HepG2 (cell line): ENCODE data around the gene DNAAF8. TPM values are rescaled to one million over a fixed set of nuclear protein-coding genes. Genes with fewer than 3 reads are reported as not detected.

Experiments used
- AKAP8 ChIP-seq: sonication (generic); formaldehyde crosslinking; IDR thresholded peaks from 2 replicates; pipeline ENCODE4 v1.5.1; 2020; ENCODE audit warnings: mild to moderate bottlenecking, missing genetic modification reagents
- ERF ChIP-seq: IDR thresholded peaks from 2 replicates; pipeline ENCODE4 v1.6.1; 2018; ENCODE audit warnings: missing biosample characterization, missing genetic modification reagents
- FOXA3 ChIP-seq: IDR thresholded peaks from 2 replicates; pipeline ENCODE4 v1.6.1; 2016; ENCODE audit warnings: missing genetic modification reagents, missing compliant biosample characterization
- IKZF4 ChIP-seq: sonication (generic); formaldehyde crosslinking; IDR thresholded peaks from 2 replicates; pipeline ENCODE4 v1.5.1; 2020; ENCODE audit warnings: borderline replicate concordance, mild to moderate bottlenecking, low read depth, missing genetic modification reagents; ENCODE audit errors: not compliant biosample characterization
- MAZ ChIP-seq, 2 experiments: sonication (generic) in 1 of 2; formaldehyde crosslinking in 1 of 2; IDR thresholded peaks; 2 replicates each; pipeline versions ENCODE4 v1.5.0 to v1.6.1; 2012 to 2020; ENCODE audit warnings: low read depth in 2 of 2, mild to moderate bottlenecking in 2 of 2, borderline replicate concordance in 1 of 2, improper control_type of control experiment in 1 of 2, low read length in 1 of 2, missing genetic modification reagents in 1 of 2, moderate library complexity in 1 of 2
- MEIS2 ChIP-seq: sonication (generic); formaldehyde crosslinking; IDR thresholded peaks from 2 replicates; pipeline ENCODE4 v1.9.0; 2021; ENCODE audit warnings: mild to moderate bottlenecking, missing genetic modification reagents
- MYC ChIP-seq: sonication (generic); formaldehyde crosslinking; IDR thresholded peaks from 2 replicates; pipeline ENCODE4 v1.9.0; 2021; ENCODE audit warnings: missing genetic modification reagents, borderline replicate concordance
- PHF8 ChIP-seq: sonication (generic); formaldehyde crosslinking; IDR thresholded peaks from 2 replicates; pipeline ENCODE4 v1.5.0; 2020; ENCODE audit warnings: missing genetic modification reagents
- TEAD2 ChIP-seq: sonication (generic); formaldehyde crosslinking; IDR thresholded peaks from 2 replicates; pipeline ENCODE4 v1.9.0; 2021; ENCODE audit warnings: missing genetic modification reagents
- TRIM24 ChIP-seq: sonication (generic); formaldehyde crosslinking; IDR thresholded peaks from 2 replicates; pipeline ENCODE4 v1.8.0; 2022; ENCODE audit warnings: mild to moderate bottlenecking, missing genetic modification reagents
- ZFYVE20 ChIP-seq: sonication (generic); formaldehyde crosslinking; IDR thresholded peaks from 2 replicates; pipeline ENCODE4 v1.8.0; 2023; ENCODE audit warnings: low read depth, mild to moderate bottlenecking, moderate library complexity, missing genetic modification reagents, borderline replicate concordance
- ZNF564 ChIP-seq: sonication (generic); formaldehyde crosslinking; IDR thresholded peaks from 2 replicates; pipeline ENCODE4 v1.8.1; 2023; ENCODE audit warnings: mild to moderate bottlenecking, missing genetic modification reagents
- ZNF644 ChIP-seq: IDR thresholded peaks from 2 replicates; pipeline ENCODE4 v1.6.1; 2016; ENCODE audit warnings: low read depth
- ZNF670 ChIP-seq: sonication (generic); formaldehyde crosslinking; IDR thresholded peaks from 2 replicates; pipeline ENCODE4 v1.8.0; 2022; ENCODE audit warnings: mild to moderate bottlenecking, missing genetic modification reagents, borderline replicate concordance
- ZNF724P ChIP-seq: sonication (generic); formaldehyde crosslinking; IDR thresholded peaks from 2 replicates; pipeline ENCODE4 v1.8.0; 2022; ENCODE audit warnings: missing genetic modification reagents, borderline replicate concordance
- ZNF761 ChIP-seq: sonication (generic); formaldehyde crosslinking; conservative IDR thresholded peaks from 2 replicates; pipeline ENCODE4 v1.4.0; 2020; ENCODE audit warnings: mild to moderate bottlenecking, missing genetic modification reagents
- polyA plus RNA-seq, 8 experiments: library from polyadenylated mRNA; depleted of rRNA in 3 of 8; stranded (reverse) in 7 of 8; unstranded in 1 of 8; fragments of >200 nt; fragmentation: Illumina TruSeq in 4 of 8; extraction: Trizol in 4 of 8; gene quantifications; 2 replicates each; pipeline versions ENCODE4 v1.2.1 to v1.2.3, GENCODE V29; 2011 to 2016; ENCODE audit warnings: low read depth in 4 of 8, missing spikeins in 1 of 8, mixed read lengths in 1 of 8; ENCODE audit not compliant: insufficient read depth in 1 of 8
- total RNA-seq, 5 experiments: library from RNA; depleted of rRNA; stranded (reverse); fragments of >200 nt; fragmentation: Illumina TruSeq; extraction: Trizol; gene quantifications; 2 replicates each; pipeline ENCODE4 v1.2.3, GENCODE V29; 2016; ENCODE audit warnings: low read depth in 1 of 5
- TF ChIP-seq, protein P1 (sequence below): sonication (generic); formaldehyde crosslinking; conservative IDR thresholded peaks from 2 replicates; pipeline ENCODE4 v1.5.0; 2020; ENCODE audit warnings: missing genetic modification reagents
- TF ChIP-seq, protein P2 (sequence below): sonication (generic); formaldehyde crosslinking; IDR thresholded peaks from 2 replicates; pipeline ENCODE4 v1.8.1; 2023; ENCODE audit warnings: mild to moderate bottlenecking, inconsistent platforms, moderate library complexity, missing genetic modification reagents, borderline replicate concordance
- TF ChIP-seq, protein P3 (sequence below): sonication (generic); formaldehyde crosslinking; IDR thresholded peaks from 2 replicates; pipeline ENCODE4 v1.8.0; 2022; ENCODE audit warnings: missing genetic modification reagents, mild to moderate bottlenecking, borderline replicate concordance
- TF ChIP-seq, protein P4 (sequence below): sonication (generic); formaldehyde crosslinking; IDR thresholded peaks from 2 replicates; pipeline ENCODE4 v1.4.0; 2020; ENCODE audit warnings: mild to moderate bottlenecking, missing genetic modification reagents
- TF ChIP-seq, protein P5 (sequence below): sonication (generic); formaldehyde crosslinking; conservative IDR thresholded peaks from 2 replicates; pipeline ENCODE4 v1.8.0; 2022; ENCODE audit warnings: mild to moderate bottlenecking, moderate library complexity, missing genetic modification reagents

Gene DNAAF8
- total and polyA plus RNA-seq, 2 of the 13 experiments (the other 11 are each of a cell fraction or from before 2014, with no cell fraction given): 0.44 TPM; not detected in 1

DNA sequence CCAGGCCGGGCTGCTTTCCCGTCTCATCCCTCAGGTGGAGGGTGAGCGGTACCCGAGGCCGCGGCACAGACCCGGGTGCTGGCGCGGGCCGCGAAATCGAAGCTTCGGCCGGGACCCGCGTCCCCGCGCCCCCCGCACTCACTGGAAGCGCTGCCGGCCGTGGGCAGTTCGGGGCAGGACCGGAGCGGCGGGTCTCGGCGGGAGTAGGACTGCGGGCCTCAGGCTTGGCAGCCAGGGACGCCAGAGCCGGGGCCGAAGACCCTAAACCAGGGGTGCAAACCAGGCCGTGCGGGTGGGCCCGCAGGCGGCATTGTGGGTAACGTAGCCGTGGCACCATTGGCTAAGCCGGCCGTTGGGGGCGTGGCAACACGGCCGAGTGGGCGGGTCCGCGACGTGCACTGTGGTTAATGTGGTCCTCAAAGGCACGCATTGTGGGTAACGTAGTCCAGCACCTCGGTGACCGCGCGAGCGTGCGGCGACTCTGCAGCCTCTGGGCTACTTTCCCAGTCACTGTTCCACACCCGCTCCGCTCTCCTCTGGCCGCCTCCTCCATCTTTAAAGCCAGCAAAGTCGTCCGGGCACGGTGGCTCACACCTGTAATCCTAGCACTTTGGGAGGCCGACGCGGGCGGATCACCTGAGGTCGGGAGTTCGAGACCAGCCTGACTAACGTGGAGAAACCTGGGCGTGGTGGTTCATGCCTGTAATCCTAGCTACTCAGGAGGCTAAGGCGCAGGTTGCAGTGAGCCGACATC, 32.7 kb downstream of the DNAAF8 start, which contains the start of gene ZNF500 (continued):
- TF ChIP-seq ZFYVE20 (no peak), IKZF4 (CRISPR knock-in tag) (no peak), ZNF644 (CRISPR knock-in tag) (no peak), ZNF761 (CRISPR knock-in tag) (0 out of 2 replicates have a peak, but pooled peaks have one; percentile 40), TRIM24 (CRISPR knock-in tag) (no peak), ZNF670 (CRISPR knock-in tag) (no peak), MYC (CRISPR knock-in tag) (peak; percentile 77; the same call in 1 of the 2 replicates), MAZ (IDR thresholded peaks at IDR 0.05; ENCODE audit: borderline replicate concordance, low read depth, low read length) (no peak), MAZ (CRISPR knock-in tag; IDR thresholded peaks at IDR 0.05; ENCODE audit: low read depth) (peak; percentile 53; the same call in 1 of the 2 replicates), AKAP8 (CRISPR knock-in tag) (0 out of 2 replicates have a peak, but pooled peaks have one; percentile 66), ZNF724P (no peak), ZNF564 (peak; percentile 60; the same call in 1 of the 2 replicates), PHF8 (CRISPR knock-in tag) (peak; percentile 96), TEAD2 (CRISPR knock-in tag) (no peak), FOXA3 (CRISPR knock-in tag) (peak; percentile 25; the same call in 1 of the 2 replicates), MEIS2 (CRISPR knock-in tag) (peak; percentile 68), ERF (peak; percentile 91)
- TF ChIP-seq, protein P1, sequence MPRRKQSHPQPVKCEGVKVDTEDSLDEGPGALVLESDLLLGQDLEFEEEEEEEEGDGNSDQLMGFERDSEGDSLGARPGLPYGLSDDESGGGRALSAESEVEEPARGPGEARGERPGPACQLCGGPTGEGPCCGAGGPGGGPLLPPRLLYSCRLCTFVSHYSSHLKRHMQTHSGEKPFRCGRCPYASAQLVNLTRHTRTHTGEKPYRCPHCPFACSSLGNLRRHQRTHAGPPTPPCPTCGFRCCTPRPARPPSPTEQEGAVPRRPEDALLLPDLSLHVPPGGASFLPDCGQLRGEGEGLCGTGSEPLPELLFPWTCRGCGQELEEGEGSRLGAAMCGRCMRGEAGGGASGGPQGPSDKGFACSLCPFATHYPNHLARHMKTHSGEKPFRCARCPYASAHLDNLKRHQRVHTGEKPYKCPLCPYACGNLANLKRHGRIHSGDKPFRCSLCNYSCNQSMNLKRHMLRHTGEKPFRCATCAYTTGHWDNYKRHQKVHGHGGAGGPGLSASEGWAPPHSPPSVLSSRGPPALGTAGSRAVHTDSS (CRISPR knock-in tag): no peak
- TF ChIP-seq, protein P2, sequence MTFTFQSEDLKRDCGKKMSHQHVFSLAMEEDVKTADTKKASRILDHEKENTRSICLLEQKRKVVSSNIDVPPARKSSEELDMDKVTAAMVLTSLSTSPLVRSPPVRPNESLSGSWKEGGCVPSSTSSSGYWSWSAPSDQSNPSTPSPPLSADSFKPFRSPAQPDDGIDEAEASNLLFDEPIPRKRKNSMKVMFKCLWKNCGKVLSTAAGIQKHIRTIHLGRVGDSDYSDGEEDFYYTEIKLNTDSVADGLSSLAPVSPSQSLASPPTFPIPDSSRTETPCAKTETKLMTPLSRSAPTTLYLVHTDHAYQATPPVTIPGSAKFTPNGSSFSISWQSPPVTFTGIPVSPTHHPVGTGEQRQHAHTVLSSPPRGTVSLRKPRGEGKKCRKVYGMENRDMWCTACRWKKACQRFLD (CRISPR knock-in tag): 0 out of 2 replicates have a peak, but pooled peaks have one; percentile 53
- TF ChIP-seq, protein P3, sequence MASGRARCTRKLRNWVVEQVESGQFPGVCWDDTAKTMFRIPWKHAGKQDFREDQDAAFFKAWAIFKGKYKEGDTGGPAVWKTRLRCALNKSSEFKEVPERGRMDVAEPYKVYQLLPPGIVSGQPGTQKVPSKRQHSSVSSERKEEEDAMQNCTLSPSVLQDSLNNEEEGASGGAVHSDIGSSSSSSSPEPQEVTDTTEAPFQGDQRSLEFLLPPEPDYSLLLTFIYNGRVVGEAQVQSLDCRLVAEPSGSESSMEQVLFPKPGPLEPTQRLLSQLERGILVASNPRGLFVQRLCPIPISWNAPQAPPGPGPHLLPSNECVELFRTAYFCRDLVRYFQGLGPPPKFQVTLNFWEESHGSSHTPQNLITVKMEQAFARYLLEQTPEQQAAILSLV: 0 out of 2 replicates have a peak, but pooled peaks have one; percentile 30
- TF ChIP-seq, protein P4, sequence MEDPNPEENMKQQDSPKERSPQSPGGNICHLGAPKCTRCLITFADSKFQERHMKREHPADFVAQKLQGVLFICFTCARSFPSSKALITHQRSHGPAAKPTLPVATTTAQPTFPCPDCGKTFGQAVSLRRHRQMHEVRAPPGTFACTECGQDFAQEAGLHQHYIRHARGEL (CRISPR knock-in tag): peak; percentile 84
- TF ChIP-seq, protein P5, sequence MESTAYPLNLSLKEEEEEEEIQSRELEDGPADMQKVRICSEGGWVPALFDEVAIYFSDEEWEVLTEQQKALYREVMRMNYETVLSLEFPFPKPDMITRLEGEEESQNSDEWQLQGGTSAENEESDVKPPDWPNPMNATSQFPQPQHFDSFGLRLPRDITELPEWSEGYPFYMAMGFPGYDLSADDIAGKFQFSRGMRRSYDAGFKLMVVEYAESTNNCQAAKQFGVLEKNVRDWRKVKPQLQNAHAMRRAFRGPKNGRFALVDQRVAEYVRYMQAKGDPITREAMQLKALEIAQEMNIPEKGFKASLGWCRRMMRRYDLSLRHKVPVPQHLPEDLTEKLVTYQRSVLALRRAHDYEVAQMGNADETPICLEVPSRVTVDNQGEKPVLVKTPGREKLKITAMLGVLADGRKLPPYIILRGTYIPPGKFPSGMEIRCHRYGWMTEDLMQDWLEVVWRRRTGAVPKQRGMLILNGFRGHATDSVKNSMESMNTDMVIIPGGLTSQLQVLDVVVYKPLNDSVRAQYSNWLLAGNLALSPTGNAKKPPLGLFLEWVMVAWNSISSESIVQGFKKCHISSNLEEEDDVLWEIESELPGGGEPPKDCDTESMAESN (CRISPR knock-in tag): peak; percentile 90
